HTR-8/SVneo (cell line): Measurements from ENCODE around the gene KCNA3.
"Not testable (repeated sequence)": the region's sequence is repeated elsewhere in the genome, so short reads cannot be mapped to it uniquely, and the experiment has no call there.

Source experiments
- DNase-seq: peaks from one replicate; pipeline ENCODE4 v3.0.0; 2011; ENCODE audit warnings: low spot score, mixed read lengths; ENCODE audit not compliant: insufficient read length
- FAIRE-seq: peaks from 2 replicates; lab custom pipeline; 2011; peaks lifted over from hg19 to GRCh38; lab: Jason Lieb, UNC

KCNA3 gene

GRCh38 chr1:110682898-110683297 is 8.2 kb upstream of the KCNA3 start:
- FAIRE-seq (no peak), DNase-seq (no peak)

DNA sequence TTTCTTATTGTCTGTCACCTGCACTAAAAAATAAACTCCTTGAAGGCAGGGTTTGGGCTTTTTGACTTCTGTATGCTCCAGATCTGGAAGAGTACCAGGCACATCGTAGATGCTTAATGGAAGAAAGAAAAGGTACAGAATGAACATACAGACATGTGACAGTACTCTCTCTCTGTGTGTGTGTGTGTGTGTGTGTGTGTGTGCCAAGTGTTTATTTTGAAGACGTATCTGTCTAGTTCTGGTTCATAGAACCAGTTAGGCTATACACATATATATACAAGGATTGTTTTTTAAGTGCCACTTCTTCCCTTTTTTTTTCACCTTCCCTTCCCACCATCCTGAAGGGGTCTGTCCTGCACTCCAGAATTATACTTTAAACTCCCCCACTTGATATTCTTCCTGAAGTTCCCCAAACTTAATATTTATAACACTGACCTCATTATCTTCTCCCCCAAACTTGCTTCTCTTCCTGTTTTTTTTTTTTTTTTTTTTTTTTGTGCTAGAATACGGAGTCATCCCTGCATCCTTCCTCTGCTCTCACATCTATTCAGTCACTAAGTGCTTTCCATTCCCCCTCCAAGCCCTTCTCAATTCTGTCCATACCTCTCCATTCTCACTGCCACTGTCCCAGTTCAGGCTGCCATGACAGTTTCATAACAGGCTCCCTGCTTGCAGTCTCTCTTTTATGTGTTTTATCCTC is 5.4 kb upstream of the KCNA3 start:
- no peak for FAIRE-seq
- no peak for DNase-seq

GRCh38 chr1:110677526-110677925 is 2.8 kb upstream of the KCNA3 start:
- FAIRE-seq, result no peak
- DNase-seq, result no peak

GRCh38 chr1:110676970-110677369 is 2.2 kb upstream of the KCNA3 start:
- FAIRE-seq (no peak), DNase-seq (no peak)

- no peak for DNase-seq
- no peak for FAIRE-seq
Measured at GRCh38 chr1:110675060-110675791, 486 bp upstream of the KCNA3 start.

- DNase-seq (no peak), FAIRE-seq (no peak)
Measured at GRCh38 chr1:110673805-110674336, 869 bp downstream of the KCNA3 start.

DNA sequence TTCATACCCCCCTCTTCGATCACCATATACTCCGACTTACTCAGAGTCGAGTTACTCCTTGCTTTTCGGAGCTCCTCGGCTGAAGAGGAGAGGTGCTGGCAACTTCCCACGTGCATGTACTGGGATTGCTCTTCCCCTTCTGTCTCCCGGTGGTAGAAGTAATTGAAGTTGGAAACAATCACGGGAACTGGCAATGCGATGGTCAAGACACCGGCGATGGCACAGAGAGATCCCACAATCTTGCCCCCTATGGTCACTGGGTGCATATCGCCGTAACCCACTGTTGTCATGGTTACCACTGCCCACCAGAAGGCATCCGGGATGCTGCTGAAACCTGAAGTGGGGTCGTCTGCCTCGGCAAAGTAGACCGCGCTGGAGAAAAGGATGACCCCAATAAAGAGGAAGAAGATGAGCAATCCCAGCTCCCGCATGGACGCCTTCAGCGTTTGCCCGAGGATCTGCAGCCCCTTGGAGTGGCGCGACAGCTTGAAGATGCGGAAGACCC is 1.5 kb downstream of the KCNA3 start:
- no peak for FAIRE-seq
- no peak for DNase-seq

DNA sequence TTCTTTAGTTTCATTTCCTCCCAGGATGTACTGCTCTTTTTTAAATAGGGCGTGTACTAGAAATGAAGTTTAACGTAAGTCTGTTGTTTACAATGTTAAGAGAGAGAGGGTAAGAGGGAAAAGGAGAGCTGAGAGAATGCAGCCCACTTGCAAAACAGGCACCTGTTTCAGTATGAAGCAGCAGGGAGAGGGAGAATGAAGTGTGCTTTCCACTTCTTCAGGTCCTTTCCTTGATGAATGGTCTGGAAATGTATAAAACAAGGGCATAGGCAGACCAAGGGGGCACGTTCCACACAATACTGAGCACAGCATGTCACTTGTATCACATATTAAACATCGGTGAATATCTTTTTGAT is 2.0 kb downstream of the KCNA3 start:
- FAIRE-seq, result no peak
- DNase-seq, result no peak

GRCh38 chr1:110672001-110672752 is 2.6 kb downstream of the KCNA3 start:
- FAIRE-seq (no peak), DNase-seq (no peak)

- FAIRE-seq, result no peak
- DNase-seq, result no peak
Measured at GRCh38 chr1:110671361-110671760, 3.4 kb downstream of the KCNA3 start.

DNA sequence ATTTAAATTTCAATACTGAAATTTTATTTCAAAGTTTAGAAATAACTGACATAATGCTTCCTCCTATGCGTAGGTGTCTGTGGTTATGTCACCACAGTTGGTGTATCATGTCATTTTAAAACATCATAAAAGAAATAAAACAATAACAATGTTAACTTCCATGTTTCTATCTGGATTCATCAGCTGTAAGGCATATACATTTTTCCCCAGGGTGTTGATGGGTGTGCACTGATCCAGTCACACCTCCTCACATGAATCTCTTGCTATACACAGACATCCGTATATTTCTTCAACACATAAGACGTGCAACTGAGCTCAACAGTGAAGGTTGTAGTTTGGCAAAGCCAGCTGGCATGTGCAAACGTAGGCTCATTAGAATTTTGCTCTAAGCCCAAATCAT is 6.2 kb downstream of the KCNA3 start:
- no peak for FAIRE-seq

DNA sequence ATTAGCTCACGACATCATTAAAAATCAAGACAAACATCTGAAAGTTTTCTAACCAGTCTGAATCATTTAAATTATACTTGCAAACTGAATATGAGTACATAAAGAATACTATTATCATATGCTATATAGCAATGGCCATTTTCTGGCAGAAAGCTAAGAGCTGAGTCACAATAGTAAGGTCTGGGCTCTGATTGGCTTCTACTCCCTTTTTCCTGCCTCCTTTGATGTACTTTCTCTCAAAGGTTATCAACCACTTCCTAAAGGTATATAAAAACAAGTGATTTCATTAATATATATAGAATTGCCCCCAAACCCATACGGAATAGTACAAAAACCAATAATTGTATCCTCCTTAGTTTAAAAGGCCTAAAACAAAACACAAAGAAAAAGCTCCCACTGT is 7.0 kb downstream of the KCNA3 start:
- DNase-seq, result no peak
- FAIRE-seq, result no peak

More for the DNA sequence above, 6.2 kb downstream of the KCNA3 start:
- DNase-seq, result no peak

DNA sequence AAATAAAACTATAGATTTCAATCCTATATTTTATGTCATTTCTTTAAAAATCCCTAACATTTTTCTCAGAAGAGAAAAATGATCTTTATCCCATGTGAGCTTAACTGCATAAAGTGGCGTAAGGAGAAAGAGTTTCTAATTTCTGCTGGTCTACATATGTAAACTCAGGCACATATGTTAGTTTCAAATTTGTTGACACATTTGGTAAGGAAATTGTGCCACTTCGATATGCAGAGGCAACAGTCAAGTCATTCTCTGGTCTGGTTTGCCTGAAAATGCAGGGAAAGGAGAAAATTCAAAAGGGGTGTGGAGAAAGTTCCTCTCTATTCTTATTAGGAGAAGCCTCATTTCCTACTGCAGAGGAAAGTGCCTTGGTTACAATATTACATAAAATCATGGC is 11.5 kb downstream of the KCNA3 start:
- DNase-seq (no peak), FAIRE-seq (no peak)

DNA sequence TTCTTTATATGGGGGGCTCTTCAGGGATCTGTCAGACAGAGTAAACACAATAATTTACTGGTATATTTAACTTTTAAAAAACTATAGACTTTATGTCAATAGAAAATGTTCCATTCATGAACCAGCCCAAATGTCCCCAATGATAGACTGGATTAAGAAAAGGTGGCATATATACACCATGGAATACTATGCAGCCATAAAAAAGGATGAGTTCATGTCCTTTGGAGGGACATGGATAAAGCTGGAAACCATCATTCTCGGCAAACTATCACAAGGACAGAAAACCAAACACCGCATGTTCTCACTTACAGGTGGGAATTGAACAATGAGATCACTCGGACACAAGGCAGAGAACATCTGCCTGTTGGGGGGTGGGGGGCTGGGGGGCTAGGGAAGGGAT is 15.2 kb downstream of the KCNA3 start:
- not testable (repeated sequence) for FAIRE-seq

DNA sequence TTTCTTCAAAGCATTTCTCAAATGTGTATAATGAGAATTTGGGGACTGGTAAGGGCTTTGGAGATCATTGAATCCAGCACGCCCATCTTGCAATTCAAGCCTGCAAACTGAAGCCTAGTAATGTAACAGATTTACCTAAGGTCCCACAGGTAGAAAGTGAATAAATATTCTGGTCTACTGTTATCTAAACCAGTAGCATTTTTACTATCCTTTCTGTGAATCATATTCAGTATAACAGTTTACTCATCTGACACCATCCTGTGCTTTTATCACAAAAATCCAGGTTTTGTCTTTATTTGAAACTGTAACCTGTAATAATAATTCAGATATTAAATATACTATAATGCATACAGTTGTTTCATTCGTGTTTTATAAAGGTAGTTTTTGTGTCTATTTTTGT is 17.4 kb downstream of the KCNA3 start:
- FAIRE-seq, result no peak
- DNase-seq, result no peak

More for the DNA sequence above, 15.2 kb downstream of the KCNA3 start:
- DNase-seq, result not testable (repeated sequence)

DNA sequence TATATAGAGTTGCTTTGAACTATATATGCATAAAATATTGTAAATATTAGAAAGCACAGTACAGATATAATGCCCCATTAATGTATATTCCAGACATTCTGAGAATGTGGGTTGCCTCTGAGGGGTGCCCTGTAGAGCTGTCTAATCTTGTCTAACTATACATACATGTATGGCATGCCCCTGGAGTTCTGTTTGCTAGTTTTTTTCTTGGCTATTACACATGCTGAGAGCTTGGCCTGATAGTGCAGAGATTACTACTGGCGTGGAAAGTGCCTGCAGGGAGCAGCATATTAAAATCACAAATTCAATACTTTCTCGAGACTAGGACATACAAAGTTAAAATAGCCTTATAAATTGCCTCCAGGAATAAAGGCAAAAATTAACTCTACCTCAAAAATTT is 24.1 kb downstream of the KCNA3 start:
- no peak for DNase-seq

GRCh38 chr1:110648417-110648816 is 26.3 kb downstream of the KCNA3 start:
- DNase-seq (no peak), FAIRE-seq (no peak)

More for the DNA sequence above, 24.1 kb downstream of the KCNA3 start:
- no peak for FAIRE-seq

GRCh38 chr1:110647254-110647891 is 27.4 kb downstream of the KCNA3 start:
- DNase-seq, result no peak
- FAIRE-seq, result no peak

DNA sequence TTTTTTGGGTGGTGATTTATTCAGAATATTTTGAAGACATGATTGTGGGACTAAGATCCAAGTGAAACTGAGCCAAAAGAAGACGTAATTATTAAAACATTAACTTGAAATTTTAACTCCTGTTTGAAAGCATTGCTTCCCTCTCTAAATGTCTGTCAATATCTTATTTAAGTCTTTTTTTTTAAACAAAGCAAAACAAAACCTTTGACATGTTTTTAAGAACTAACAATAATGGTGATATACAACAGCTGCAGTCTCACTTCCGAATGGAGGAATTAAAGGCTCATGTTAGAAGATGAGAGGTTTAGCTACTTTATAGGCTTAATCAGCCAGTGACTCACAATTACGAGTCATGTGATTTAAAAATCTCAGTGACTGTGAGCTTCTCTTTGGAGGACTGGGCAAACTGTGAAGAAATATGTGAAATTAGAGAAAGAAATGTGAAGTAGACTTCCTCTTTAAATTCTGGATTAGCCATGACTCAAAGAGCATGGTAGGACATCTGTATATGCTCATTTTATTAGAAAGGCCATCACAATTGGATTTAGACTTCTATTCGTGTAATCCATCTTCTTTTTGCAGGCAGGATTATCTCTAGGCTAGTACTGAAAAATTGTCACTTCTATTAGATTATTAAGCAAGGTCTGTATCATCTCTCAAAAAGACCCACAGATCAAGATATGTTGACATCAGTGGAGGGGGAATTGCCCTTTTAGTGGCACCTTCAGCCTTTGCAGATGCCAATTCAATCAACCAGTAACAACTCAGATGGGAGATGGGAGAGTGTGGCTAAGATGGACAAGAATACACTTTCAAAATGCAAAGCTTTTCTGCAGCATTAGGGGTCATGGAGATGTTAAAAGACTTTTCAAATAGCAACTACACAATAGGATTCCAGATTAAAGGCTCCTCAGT is 28.7 kb downstream of the KCNA3 start:
- DNase-seq (no peak), FAIRE-seq (no peak)
